Keratinocyte (primary cell): ENCODE results near the gene FDXACB1.

Experiments used
- CTCF ChIP-seq, 3 experiments: IDR thresholded peaks in 1 of 3; conservative IDR thresholded peaks in 1 of 3; optimal IDR thresholded peaks in 1 of 3; 2 replicates in 2 of 3; 3 replicates in 1 of 3; pipeline versions ENCODE3 to v1.5.1; 2011; ENCODE audit warnings: low read length in 3 of 3, mild to moderate bottlenecking in 3 of 3, moderate library complexity in 2 of 3, control low read depth in 1 of 3, inconsistent platforms in 1 of 3; ENCODE audit not compliant: insufficient read depth in 2 of 3; ENCODE audit errors: extremely low read depth in 1 of 3
- EZH2 ChIP-seq: IDR thresholded peaks from one replicate; pipeline ENCODE4 v1.6.1; 2012; ENCODE audit warnings: inconsistent platforms, mild to moderate bottlenecking, low read length, moderate library complexity

GRCh38 chr11:111923951-111924350 lies 45.0 kb upstream of the FDXACB1 start:
- TF ChIP-seq CTCF (optimal IDR thresholded peaks at IDR 0.05 in 1 of 3, IDR thresholded peaks at IDR 0.05 in 1 of 3, conservative IDR thresholded peaks at IDR 0.05 in 1 of 3; ENCODE audit: extremely low read depth in 1 of 3, insufficient read depth in 2 of 3, low read length in 3 of 3) (no peak), EZH2 (no peak)
